HepG2 (cell line): ENCODE results near the gene CEBPB. TPM values are rescaled to one million over a fixed set of nuclear protein-coding genes. Genes with fewer than 3 reads are reported as not detected.

ENCODE experiments used
- HNRNPL ChIP-seq: fragments of 200-400 bp; formaldehyde crosslinking; IDR thresholded peaks from 2 replicates; pipeline ENCODE4 v1.6.1; 2017; ENCODE audit warnings: mild to moderate bottlenecking, low read depth, low read length
- IRX3 ChIP-seq: sonication (generic); formaldehyde crosslinking; IDR thresholded peaks from 2 replicates; pipeline ENCODE4 v1.8.1; 2023; ENCODE audit warnings: mild to moderate bottlenecking, low read depth, missing genetic modification reagents, borderline replicate concordance
- KLF15 ChIP-seq: sonication (generic); formaldehyde crosslinking; IDR thresholded peaks from 2 replicates; pipeline ENCODE4 v1.8.1; 2023; ENCODE audit warnings: borderline replicate concordance, mild to moderate bottlenecking, inconsistent platforms, missing genetic modification reagents, mixed read lengths
- NCOR1 ChIP-seq: fragments of 200-600 bp; sonication (generic); IDR thresholded peaks from 2 replicates; pipeline ENCODE4 v1.7.0; 2017; ENCODE audit warnings: antibody characterized with exemption, low read length, borderline replicate concordance
- ZNF30 ChIP-seq: sonication (generic); formaldehyde crosslinking; IDR thresholded peaks from 2 replicates; pipeline ENCODE4 v1.5.0; 2020; ENCODE audit warnings: mild to moderate bottlenecking, missing genetic modification reagents
- ZNF329 ChIP-seq: sonication (generic); formaldehyde crosslinking; IDR thresholded peaks from 2 replicates; pipeline ENCODE4 v1.9.0; 2021; ENCODE audit warnings: low read depth, mild to moderate bottlenecking, missing genetic modification reagents
- ZNF501 ChIP-seq: sonication (generic); formaldehyde crosslinking; IDR thresholded peaks from 2 replicates; pipeline ENCODE4 v1.5.1; 2020; ENCODE audit warnings: mild to moderate bottlenecking, moderate library complexity, missing genetic modification reagents
- ZNF713 ChIP-seq: sonication (generic); formaldehyde crosslinking; IDR thresholded peaks from 2 replicates; pipeline ENCODE4 v1.4.0; 2020; ENCODE audit warnings: mild to moderate bottlenecking, missing genetic modification reagents
- polyA plus RNA-seq, 8 experiments: library from polyadenylated mRNA; depleted of rRNA in 3 of 8; stranded (reverse) in 7 of 8; unstranded in 1 of 8; fragments of >200 nt; fragmentation: Illumina TruSeq in 4 of 8; extraction: Trizol in 4 of 8; gene quantifications; 2 replicates each; pipeline versions ENCODE4 v1.2.1 to v1.2.3, GENCODE V29; 2011 to 2016; ENCODE audit warnings: low read depth in 4 of 8, missing spikeins in 1 of 8, mixed read lengths in 1 of 8; ENCODE audit not compliant: insufficient read depth in 1 of 8
- total RNA-seq, 5 experiments: library from RNA; depleted of rRNA; stranded (reverse); fragments of >200 nt; fragmentation: Illumina TruSeq; extraction: Trizol; gene quantifications; 2 replicates each; pipeline ENCODE4 v1.2.3, GENCODE V29; 2016; ENCODE audit warnings: low read depth in 1 of 5
- TF ChIP-seq, protein P1 (sequence below): sonication (generic); formaldehyde crosslinking; IDR thresholded peaks from 2 replicates; pipeline ENCODE4 v1.4.0; 2020; ENCODE audit warnings: mild to moderate bottlenecking, missing genetic modification reagents
- TF ChIP-seq, protein P2 (sequence below): IDR thresholded peaks from 2 replicates; pipeline ENCODE4 v1.6.1; 2016; ENCODE audit warnings: low read depth, missing genetic modification reagents, missing compliant biosample characterization
- TF ChIP-seq, protein P3 (sequence below): sonication (generic); formaldehyde crosslinking; IDR thresholded peaks from 2 replicates; pipeline ENCODE4 v1.4.0; 2020; ENCODE audit warnings: missing genetic modification reagents; ENCODE audit errors: not compliant biosample characterization

Gene CEBPB
- total and polyA plus RNA-seq, 2 of the 13 experiments (the other 11 are each of a cell fraction or from before 2014, with no cell fraction given), result 18.5 to 28.2 TPM

DNA sequence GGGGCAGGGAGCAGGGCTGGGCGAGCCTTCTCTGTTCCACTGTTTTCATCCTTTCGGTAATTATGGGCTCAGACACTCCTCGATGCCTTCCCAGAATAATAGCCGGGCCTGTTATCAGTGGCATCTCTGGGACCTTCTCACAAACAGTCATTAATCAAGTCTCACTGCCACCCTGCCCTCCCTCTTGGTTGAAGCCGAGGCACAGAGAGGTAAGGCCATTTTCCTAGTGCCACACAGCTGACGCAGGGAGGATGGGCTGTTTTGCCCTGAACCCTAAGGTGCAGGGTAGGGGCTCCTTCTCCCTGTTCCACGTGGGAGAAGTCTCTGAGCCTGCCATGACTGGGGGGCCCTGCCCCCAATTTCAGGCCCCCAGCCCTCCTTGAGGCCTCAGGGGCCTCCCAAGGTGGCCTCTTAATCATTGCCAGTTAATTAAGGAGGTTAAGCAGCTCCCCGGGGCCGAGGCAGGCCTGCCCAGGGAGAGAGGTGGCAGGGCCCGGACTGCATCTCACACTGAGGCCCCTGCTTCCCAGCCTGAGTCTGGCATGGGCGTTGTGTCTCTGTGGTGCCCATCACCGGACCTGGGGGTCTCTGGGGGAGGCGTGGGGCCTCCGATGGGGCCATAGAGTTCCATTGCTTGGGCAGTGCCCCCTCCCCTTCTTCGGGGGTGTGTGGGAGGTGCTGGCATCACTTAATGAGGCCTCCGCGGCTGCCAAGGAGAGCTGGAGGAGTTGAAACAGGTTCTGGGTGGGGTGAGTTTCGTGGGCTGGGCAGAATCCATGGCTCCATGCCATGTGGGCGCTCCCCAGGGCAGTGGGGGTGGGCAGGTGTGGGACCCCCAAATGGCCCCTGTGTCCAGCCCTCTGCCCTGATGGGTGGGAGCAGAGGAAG, 42.9 kb downstream of the CEBPB start (continued):
- TF ChIP-seq NCOR1, result no peak
- no peak for TF ChIP-seq IRX3 (CRISPR knock-in tag)
- TF ChIP-seq ZNF30 (CRISPR knock-in tag), result no peak
- TF ChIP-seq HNRNPL, result 0 out of 2 replicates have a peak, but pooled peaks have one; percentile 56
- TF ChIP-seq KLF15 (CRISPR knock-in tag), result no peak
- TF ChIP-seq, protein P1, sequence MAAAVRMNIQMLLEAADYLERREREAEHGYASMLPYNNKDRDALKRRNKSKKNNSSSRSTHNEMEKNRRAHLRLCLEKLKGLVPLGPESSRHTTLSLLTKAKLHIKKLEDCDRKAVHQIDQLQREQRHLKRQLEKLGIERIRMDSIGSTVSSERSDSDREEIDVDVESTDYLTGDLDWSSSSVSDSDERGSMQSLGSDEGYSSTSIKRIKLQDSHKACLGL (CRISPR knock-in tag), result peak; percentile 12
- no peak for TF ChIP-seq ZNF713 (CRISPR knock-in tag)
- TF ChIP-seq ZNF329 (CRISPR knock-in tag), result no peak
- TF ChIP-seq ZNF501 (CRISPR knock-in tag), result 0 out of 2 replicates have a peak, but pooled peaks have one; percentile 1
- TF ChIP-seq, protein P2, sequence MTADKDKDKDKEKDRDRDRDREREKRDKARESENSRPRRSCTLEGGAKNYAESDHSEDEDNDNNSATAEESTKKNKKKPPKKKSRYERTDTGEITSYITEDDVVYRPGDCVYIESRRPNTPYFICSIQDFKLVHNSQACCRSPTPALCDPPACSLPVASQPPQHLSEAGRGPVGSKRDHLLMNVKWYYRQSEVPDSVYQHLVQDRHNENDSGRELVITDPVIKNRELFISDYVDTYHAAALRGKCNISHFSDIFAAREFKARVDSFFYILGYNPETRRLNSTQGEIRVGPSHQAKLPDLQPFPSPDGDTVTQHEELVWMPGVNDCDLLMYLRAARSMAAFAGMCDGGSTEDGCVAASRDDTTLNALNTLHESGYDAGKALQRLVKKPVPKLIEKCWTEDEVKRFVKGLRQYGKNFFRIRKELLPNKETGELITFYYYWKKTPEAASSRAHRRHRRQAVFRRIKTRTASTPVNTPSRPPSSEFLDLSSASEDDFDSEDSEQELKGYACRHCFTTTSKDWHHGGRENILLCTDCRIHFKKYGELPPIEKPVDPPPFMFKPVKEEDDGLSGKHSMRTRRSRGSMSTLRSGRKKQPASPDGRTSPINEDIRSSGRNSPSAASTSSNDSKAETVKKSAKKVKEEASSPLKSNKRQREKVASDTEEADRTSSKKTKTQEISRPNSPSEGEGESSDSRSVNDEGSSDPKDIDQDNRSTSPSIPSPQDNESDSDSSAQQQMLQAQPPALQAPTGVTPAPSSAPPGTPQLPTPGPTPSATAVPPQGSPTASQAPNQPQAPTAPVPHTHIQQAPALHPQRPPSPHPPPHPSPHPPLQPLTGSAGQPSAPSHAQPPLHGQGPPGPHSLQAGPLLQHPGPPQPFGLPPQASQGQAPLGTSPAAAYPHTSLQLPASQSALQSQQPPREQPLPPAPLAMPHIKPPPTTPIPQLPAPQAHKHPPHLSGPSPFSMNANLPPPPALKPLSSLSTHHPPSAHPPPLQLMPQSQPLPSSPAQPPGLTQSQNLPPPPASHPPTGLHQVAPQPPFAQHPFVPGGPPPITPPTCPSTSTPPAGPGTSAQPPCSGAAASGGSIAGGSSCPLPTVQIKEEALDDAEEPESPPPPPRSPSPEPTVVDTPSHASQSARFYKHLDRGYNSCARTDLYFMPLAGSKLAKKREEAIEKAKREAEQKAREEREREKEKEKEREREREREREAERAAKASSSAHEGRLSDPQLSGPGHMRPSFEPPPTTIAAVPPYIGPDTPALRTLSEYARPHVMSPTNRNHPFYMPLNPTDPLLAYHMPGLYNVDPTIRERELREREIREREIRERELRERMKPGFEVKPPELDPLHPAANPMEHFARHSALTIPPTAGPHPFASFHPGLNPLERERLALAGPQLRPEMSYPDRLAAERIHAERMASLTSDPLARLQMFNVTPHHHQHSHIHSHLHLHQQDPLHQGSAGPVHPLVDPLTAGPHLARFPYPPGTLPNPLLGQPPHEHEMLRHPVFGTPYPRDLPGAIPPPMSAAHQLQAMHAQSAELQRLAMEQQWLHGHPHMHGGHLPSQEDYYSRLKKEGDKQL (CRISPR knock-in tag), result no peak
- TF ChIP-seq, protein P3, sequence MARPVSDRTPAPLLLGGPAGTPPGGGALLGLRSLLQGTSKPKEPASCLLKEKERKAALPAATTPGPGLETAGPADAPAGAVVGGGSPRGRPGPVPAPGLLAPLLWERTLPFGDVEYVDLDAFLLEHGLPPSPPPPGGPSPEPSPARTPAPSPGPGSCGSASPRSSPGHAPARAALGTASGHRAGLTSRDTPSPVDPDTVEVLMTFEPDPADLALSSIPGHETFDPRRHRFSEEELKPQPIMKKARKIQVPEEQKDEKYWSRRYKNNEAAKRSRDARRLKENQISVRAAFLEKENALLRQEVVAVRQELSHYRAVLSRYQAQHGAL (CRISPR knock-in tag), result no peak
